Glomerular visceral epithelial cell (primary cell): ENCODE results near the gene KCMF1.

Experiments
- DNase-seq: peaks from one replicate; pipeline ENCODE4 v3.0.0-alpha.2; 2016; ENCODE audit errors: extremely low spot score

Gene KCMF1

DNA sequence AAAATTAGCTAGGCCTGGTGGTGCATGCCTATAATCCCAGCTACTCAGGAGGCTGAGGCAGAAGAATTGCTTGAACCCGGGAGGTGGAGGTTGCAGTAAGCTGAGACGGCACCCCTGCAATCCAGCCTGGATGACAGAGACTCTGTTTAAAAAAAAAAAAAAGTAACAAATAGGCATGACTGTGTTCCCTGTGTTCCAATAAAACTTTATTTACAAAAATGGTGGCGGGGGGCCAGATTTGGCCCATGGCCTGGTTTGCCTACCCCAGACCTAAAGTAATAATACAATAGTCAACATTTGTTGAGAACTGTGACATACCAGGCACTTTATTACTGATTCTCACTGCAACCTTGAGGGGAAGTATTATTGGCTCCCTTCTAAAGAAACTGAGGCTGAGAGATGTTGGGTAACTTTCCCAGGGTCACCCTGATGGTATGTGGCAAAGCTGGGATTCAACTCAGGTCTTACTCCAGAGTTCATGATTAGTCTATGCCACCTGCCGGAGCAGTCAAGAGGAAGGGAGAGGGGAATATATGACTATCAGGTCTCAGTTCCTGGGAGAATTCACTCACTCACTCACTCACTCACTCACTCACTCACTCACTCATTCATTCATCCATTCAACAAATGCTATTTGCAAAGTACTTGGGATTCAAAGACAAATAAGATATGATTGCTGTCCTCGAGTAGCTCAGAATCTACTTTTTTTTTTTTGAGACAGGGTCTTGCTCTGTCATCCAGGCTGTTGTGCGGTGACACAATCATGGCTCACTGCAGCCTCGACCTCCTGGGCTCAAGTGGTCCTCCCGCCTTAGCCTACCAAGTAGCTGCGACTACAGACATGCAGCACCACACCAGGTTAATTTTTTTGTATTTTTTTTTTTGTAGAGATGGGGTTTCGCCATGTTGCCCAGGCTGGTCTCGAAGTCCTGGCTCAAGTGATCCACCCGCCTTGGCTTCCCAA lies 14.3 kb upstream of the KCMF1 start:
- no peak for DNase-seq

DNA sequence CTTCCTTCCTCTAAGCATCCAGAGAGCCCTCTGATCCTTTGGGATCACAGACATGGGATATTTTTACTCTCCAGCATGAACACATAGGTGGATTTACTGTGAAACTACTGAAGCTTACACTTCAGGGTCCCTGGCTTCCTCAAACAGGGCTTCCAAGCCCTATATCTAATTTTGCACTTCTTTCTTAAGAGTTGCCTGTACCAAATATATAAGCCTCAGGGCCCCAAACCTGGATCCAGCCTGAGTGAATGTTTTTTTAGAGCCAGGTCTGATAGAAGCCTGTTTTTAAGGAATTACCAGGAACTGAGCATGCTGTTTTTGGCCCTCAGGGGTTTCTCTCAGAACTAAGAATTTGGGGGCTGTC lies 13.2 kb upstream of the KCMF1 start:
- DNase-seq: no peak

DNA sequence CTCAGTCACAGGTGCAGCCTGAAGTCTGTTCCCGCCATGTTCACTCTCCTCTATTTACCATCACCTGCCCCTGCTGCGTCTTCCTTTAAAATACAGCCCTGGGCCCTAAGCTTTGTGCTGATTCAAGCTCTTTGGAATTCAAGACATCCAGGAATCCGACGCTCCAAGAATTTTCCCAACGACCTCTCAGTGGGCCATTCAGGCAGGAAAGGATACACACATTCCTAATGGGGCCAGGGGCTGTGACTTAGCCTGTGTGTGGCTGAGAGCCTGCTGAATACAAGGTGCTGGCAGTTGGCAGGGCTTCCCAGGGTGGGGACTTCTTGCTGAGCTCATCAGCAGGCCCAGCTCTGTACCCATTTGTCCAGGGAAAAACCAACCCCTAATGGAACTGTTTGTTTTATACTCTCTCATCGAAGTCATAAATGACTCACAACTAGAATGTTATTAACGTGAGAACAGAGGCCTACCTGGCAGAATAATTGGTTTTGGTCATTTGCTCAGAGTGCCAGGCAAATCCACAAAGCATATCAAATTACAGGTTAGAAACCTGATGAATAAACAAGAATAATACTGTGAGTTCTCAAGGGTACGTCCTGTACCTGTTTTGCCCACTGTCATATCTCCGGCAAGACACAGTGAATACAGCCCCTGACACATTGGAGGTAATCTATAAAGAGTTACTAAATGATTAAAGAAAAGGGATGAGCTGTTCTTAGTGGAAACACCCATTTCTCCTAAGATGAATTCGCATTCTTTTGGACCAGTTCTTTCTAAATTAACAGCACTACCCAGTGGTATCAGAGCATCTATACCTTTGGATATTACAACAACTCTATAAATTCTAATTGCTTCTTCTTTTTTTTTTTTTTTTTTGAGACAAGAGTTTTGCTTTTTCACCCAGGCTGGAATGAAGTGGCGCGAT lies 12.6 kb upstream of the KCMF1 start:
- peak; percentile 97 for DNase-seq

DNA sequence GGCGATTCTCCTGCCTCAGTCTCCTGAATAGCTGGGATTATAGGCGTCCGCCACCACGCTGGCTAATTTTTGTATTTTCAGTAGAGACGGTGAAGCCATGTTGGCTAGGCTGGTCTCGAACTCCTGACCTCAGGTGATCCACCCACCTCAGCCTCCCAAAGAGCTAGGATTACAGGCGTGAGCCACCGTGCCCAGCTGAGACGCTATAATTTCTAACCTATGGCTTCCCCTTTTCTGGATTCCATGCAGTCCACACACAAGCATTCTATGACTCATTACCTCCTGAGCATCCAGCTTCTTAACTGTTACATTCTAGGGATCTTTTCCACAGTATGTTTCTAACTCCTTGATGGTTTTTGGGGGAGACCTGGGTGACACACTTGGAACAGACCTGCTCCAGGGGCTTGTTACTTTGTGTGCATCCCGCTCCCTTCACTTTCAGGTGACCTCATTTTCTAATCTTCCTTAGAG lies 11.8 kb upstream of the KCMF1 start:
- DNase-seq: peak; percentile 77

DNA sequence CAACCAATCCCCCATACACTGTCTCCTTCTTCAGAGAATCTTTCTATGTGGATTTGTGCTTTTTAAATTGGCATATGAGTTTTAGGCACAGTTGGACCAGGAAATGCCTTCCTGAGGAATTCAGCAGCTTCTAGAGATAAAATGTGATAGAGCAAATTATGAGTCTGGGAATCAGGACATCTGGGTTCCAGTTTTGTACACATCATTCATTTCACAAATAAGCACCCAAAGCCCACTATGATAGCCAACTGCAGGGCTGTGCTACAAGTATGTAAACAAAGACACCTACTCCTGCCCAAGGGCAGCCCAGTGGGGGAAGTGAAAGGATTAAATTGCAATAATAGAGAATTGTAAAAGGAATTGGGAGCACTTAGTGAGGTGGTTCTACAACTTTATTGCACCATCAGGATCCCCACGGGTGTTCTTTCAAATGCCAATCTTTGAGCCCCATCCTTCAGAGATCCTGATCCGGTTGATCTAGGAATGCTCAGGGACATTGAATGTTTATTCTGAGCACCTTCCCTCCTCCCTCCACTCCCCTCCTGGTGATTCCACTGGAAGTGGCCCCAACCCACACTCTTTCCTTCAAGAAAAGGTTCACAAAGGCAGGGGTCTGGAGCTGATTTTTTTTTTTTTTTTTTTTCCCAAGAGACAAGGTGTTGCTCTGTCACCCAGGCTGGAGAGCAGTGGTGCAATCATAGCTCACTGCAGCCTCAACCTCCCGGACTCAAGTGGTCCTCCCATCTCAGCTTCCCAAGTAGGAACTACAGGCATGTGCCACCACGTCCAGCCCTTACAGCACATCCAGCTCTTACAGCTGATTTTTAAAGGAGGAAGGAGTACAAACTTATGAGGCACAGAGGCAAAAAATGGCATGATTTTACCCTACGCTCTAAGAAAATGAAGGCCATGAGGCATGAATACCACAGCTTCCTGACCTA lies 11.1 kb upstream of the KCMF1 start:
- DNase-seq: no peak

DNA sequence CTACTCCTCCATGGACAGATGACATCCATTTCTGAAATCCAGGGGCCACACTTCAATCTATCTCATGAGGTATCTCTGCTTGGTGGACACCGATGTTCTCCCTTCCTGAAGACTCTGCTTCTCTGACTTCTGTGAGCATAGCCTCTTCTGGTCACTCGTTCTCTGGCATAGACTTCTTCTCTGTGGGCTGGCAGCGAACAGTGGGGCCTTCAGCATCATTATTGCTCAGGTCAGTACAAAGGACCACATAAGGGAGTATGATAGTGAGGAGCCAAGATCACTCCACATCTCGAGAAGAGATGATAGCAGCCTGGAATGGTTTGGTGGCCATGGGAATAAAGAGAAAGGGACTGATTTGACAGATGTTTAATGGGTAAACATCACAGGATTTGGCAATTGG lies 8.0 kb upstream of the KCMF1 start:
- no peak for DNase-seq

DNA sequence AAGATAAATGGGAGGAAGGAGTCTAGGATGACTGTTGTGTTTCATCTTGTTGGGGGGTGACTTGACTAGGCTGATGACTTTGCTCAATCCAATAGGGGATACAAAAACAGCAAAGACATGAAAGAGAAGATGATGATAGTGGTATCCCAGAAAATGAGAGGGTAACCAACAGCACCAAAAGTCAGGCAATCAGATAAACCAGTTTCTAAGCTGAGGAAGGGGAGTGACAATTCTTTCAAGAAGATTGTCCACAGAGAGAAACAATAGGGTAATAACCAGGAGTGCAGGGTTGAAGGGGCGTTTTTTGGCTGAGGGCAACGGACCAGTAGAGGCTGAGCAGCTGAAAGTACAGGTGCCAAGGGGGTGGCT lies 7.7 kb upstream of the KCMF1 start:
- DNase-seq: no peak

DNA sequence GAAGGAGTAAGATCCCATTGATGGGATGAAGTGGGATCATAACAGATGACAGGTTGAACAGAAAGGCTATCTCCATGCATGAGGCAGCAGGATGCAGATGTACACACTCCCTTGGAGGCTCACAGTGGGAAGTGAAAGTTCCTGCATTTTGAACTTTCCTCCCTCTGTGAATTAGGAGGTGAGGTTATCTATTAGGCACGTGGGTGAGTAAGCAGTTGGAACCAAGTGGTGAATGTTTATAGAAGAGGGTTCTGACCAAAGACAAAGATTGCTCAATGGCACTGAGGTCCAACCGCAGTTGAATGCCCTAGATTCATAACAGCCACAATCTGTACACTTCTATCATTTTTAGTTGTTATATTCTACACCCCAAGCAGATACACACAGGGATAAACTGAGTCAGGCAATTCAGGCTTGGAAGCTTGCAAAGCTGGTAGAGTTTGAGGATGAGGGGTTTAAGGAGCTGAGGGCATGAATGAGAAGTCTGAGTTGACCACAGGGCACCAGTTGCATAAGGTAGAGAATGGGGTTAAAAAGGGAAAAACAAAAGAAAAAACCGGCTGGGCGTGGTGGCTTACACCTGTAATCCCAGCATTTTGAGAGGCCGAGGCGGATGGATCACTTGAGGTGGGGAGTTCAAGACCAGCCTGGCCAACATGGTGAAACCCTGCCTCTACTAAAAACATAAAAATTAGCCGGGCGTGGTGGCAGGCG lies 7.1 kb upstream of the KCMF1 start:
- DNase-seq: peak; percentile 83

DNA sequence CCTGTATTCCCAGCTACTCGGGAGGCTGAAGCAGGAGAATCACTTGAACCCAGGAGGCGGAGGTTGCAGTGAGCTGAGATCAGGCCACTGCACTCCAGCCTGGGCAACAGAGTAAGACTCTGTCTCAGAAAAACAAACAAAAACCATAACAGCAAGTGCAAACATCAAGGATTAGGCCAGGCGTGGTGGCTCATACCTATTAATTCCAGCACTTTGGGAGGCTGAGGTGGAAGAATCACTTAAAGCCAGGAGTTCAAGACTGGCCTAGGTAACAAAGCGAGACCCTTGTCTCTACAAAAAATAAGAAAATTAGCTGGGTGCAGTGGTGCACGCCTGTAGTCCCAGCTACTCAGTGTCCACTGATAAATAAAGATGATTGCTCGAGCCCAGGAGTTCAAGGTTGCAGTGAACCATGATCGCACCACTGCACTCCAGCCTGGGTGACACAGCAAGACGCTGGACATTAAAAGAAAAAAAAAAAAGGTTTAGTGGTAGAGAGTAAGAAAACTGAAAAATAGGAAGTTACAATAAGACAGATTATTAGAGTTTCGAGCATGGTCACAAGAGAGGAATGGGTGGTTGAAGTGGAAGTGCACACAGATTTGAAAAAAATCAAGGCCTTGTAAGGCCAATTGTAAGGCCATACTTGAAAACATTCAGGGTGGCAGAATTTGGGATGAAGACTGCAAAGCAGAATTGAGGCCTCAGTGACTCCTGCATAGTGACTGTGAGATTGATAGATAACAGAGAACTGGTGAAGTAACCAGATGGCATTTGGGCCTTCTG lies 6.4 kb upstream of the KCMF1 start:
- DNase-seq: no peak

DNA sequence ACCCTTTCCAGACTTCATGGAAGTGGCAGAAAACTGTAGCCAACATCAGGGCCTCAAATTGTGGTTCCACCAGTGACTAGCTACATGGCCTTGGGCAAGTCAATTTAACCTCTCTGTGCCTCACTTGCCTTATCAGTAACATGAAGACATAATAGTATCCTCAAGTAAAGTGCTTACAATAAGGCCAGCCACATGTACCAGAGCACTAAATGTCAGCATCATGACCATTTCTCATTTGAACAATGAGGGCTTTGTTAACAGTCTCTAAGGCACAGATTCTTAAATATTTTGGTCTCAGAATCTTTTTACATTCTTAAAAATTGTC lies 5.8 kb upstream of the KCMF1 start:
- no peak for DNase-seq

DNA sequence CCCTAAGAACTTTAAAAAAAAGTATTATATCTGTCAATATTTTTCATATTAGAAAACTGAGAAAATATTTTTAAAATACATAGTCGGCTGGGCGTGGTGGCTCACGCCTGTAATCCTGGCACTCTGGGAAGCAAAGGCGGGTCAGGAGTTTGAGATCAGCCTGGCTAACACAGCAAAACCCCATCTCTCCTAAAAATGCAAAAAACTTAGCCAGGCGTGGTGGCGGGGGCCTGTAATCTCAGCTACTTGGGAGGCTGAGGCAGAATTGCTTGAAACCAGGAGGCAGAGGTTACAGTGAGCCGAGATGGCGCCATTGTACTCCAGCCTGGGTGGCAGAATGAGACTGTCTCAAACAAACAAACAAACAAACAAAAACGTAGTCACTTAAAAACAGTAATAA lies 5.1 kb upstream of the KCMF1 start:
- DNase-seq: no peak

DNA sequence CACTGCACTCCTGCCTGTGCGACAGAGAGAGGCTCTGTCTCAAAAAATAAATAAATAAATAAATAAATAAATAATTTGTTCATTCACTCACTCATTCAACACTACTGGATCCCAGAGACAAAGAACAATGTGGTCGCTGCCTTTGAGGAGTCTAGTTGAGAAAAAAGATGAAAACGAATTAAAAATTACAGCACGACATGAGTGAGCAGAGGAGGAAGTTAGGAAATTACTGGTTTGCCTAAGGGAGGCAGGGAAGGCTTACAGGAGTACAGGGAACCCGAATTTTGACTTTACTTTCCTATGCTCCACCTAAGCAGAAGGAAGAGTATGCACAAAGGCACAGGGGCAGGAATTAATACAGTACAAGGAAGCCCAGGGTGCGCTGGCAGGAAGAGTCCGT lies 4.2 kb upstream of the KCMF1 start:
- DNase-seq: no peak

DNA sequence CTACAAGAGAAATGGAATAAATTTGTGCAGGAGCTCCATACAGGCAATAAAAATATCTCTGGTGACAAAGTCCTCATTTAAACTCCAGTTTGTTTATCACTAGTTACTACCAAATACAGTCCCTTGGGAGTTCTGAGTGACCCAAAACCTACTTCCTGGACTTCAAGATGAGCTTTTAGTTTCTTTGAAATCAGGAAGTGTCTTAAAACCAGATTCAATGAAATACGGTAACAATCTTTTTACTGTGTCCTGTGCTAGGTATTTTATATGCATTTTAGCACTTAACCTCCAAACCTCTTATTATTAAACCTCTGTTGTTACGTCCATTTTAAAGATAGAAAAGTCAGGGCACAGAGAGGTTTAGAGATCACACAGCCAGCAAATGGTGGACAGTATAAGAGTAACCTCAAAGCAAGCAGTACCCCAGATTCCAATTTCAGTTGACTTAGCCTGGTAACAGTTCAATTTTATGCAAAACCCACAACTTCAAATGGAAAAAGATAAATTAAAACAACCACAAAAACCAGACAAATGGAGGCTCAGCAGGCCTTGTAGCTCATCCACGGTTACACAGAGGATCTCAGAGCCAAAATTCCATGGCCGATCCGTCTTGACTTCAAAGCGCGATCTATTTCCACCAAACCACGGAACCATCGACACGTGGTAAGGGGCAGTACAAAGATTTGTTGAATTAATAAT lies 1.3 kb upstream of the KCMF1 start:
- peak; percentile 22 for DNase-seq

DNA sequence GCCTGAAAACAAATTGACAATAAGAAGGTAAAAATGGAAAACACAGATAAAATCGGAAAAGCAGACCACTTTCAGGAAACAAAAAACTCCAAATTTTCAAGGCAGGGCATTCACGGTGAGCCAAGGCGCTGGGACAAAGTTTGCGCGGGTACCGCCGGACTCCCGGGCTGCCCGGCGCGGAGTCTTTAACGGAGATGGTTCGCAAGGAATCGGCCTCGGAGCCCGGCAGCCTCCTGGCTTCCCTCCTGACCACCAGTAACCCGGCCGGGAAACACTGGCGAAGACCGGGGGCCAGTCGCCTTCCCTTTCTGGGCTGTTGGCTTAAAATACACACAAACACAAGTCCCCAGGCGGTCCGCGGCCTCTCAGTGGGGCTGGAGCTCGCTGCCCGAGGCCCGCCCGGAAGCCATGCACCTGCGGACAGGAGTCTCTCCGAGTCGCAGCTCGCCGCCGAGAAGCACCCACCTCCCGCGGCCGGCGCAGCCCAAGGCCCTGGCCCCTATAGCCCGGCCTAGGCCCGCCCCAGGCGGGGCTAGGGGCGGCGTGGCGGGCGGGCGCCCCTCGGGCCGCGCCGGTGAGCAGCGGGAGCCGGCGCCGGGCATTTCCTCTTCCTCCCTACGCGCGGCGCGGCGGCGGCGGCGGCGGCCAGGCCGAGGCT lies 622 bp upstream of the KCMF1 start:
- peak; percentile 68 for DNase-seq

DNA sequence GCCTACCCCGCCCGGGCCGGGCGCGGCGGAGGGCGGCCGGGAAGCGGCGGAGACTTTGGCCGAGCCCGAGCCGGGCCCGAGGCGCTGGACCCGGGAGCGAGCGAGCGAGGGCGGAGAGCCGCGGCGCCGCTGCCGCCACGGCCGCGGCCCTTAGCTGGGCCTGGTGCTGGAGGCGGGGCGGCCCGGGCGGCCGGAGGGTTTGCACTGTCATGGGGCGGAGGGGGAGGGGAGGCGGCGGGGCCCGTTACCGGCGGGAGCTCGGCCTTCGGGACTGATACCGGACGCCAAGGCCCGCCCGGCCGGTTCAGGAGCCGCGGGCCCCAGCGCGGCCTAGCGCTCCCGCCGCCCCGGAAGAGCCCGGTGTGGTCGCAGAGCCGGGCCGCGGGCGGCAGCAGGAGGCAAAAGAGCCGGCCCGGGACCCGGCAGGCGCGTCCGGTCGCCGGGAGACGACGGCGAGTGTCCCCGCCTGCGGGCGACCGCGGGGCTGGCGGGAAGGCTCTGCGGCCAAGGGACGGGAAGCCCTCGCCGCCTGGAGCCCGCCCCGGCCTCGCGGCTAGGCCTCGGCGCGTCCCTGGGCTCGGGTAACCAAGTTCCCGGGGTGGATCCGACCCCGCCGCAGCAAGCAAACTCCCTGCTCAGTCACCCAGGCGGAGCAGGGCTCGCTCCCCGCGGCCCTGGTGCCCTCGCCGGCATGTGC lies 697 bp downstream of the KCMF1 start:
- peak; percentile 45 for DNase-seq

DNA sequence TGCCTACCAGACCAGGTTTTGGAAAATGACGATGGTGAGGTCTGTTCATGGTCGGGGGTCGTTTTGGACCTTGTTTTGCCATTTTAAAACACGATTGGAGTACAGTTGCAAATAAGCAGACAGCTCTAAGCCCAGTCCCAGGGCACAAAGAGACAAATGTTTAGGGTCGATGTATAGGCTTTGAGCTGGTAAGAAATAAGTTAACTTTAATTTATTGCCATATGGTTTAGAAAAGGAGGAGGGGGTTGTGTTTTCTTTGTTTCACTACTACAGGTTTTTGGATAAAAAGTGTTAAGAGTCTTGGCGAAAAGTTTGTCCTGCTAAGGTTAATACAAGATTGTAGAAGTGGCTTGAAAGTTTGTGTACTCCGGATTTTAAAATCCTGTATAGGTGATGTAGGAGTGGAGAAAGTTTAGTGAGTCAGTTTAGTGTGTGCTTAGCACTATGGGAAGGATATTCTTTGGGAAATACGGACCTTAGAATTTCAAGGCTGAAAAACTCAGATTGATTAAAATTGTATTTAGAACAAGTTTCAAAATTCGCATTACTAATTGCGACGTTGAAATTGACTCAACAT lies 1.3 kb downstream of the KCMF1 start:
- peak; percentile 17 for DNase-seq

DNA sequence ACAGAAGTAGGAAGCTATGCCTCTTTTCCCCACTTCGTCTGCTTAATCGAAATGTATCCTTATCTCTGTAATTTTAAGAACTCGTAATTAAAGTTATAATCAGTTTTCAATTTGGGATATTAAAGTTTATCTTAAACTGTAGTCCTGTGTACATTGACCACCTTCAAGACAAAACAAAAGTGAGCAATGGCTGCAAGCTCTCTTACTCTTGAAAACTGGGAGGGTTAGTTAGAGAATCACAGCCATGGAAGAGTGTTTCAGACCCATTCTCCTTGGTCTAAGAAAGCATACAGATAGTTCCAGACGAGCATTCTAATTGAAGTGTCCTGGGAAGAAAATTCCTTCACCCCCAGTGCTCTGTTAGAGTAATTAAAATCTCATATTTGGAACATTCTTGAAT lies 2.0 kb downstream of the KCMF1 start:
- no peak for DNase-seq
